HUDEP-2 (cell line): ENCODE measurements around the gene MSH2.
"Not testable (repeated sequence)": the region's sequence is repeated elsewhere in the genome, so short reads cannot be mapped to it uniquely, and the experiment has no call there.

Experiments used
- DNase-seq, 76 experiments: peaks; one replicate each; lab custom pipeline; 2025; ENCODE audit not compliant: unreplicated experiment in 76 of 76; lab: John Stamatoyannopoulos, UW

The MSH2 gene

DNA sequence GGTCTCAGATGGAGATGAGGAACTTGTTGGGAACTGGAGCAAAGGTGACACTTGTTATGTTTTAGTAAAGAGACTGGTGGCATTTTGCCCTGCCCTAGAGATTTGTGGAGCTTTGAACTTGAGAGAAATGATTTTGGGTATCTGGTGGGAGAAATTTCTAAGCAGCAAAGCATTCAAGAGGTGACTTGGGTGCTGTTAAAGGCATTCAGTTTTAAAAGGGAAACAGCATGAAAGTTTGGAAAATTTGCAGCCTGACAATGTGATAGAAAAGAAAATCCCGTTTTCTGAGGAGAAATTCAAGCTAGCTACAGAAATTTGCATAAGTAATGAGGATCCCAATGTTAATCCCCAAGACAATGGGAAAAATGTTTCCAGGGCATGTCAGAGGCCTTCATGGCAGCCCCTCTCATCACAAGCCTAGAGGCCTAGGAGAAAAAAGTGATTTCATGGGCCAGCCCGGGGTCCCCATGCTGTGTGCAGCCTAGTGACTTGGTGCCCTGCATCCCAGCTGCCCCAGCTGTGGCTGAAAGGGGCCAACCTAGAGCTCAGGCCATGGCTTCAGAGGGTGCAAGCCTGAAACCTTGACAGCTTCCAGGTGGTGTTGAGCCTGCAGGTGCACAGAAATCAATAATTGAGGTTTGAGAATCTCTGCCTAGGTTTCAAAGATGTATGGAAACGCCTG is 3.8 kb downstream of the MSH2 start:
- DNase-seq, result not testable (repeated sequence)

GRCh38 chr2:47407976-47408375 is 5.0 kb downstream of the MSH2 start:
- DNase-seq, result not testable (repeated sequence)

GRCh38 chr2:47414682-47415458 is 11.9 kb downstream of the MSH2 start:
- no peak for DNase-seq

GRCh38 chr2:47420214-47420613 is 17.3 kb downstream of the MSH2 start:
- DNase-seq, result no peak

DNA sequence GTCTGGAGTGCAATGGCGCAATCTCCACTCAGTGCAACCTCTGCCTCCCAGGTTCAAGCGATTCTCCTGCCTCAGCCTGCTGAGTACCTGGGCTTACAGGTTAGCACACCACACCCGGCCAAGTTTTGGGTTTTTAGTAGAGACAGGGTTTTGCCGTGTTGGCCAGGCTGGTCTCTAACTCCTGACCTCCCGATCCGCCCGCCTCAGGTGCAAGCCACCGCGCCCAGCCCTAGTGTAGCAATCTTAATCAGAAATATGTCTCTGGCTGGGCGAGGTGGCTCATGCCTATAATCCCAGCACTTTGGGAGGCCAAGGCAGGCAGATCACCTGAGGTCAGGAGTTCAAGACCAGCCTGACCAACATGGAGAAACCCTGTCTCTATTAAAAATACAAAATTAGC is 17.7 kb downstream of the MSH2 start:
- not testable (repeated sequence) for DNase-seq

- no peak for DNase-seq
These were observed 19.1 kb downstream of the MSH2 start for GRCh38 chr2:47422016-47422415.

- no peak for DNase-seq
These were observed 19.6 kb downstream of the MSH2 start for GRCh38 chr2:47422560-47422959.

- no peak for DNase-seq
These were observed 23.8 kb downstream of the MSH2 start for GRCh38 chr2:47426786-47427185.

DNA sequence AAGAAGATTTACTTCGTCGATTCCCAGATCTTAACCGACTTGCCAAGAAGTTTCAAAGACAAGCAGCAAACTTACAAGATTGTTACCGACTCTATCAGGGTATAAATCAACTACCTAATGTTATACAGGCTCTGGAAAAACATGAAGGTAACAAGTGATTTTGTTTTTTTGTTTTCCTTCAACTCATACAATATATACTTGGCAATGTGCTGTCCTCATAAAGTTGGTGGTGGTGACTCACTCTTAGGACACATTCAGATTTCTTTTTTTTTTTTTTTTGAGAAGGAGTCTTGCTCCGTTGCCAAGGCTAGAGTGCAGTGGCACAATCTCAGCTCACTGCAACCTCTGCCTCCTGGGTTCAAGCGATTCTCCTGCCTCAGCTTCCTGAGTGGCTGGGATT is 26.8 kb downstream of the MSH2 start:
- no peak for DNase-seq

DNA sequence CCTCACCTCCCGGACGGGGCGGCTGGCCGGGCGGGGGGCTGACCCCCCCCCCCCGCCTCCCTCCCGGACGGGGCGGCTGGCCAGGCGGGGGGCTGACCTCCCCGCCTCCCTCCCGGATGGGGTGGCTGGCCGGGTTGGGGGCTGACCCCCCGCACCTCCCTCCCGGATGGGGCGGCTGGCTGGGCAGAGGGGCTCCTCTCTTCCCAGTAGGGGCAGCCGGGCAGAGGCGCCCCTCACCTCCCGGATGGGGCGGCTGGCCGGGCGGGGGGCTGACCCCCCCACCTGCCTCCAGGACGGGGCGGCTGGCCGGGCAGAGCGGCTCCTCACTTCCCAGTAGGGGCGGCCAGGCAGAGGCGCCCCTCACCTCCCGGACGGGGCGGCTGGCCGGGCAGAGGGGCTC is 30.1 kb downstream of the MSH2 start:
- not testable (repeated sequence) for DNase-seq

GRCh38 chr2:47433445-47433844 is 30.5 kb downstream of the MSH2 start:
- DNase-seq, result not testable (repeated sequence)

- no peak for DNase-seq
These were observed 34.3 kb downstream of the MSH2 start for GRCh38 chr2:47437287-47437686.

- no peak for DNase-seq
These were observed 35.1 kb downstream of the MSH2 start for GRCh38 chr2:47438106-47438505.

- DNase-seq, result no peak
These were observed 35.8 kb downstream of the MSH2 start for GRCh38 chr2:47438783-47439182.

GRCh38 chr2:47451790-47452189 is 48.8 kb downstream of the MSH2 start:
- no peak for DNase-seq

DNA sequence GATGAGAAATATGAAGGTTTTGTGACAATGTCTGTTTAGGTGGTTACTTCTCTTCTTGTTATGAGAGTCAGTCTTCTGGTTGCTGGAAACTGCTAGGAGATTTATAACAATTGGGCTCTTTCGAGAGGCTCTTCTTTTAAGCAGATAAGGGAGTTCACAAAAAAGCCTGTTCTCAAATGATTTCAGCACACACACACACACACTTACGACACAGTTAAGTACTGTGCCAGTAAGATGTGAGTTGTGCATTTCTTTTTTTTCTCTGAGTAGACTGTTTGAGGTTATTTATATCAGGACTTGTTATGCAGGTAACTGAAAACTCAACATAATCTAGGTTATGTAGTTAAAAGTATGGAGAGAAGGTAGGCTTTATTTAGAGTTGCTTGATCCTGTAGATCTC is 49.8 kb downstream of the MSH2 start:
- DNase-seq, result no peak

DNA sequence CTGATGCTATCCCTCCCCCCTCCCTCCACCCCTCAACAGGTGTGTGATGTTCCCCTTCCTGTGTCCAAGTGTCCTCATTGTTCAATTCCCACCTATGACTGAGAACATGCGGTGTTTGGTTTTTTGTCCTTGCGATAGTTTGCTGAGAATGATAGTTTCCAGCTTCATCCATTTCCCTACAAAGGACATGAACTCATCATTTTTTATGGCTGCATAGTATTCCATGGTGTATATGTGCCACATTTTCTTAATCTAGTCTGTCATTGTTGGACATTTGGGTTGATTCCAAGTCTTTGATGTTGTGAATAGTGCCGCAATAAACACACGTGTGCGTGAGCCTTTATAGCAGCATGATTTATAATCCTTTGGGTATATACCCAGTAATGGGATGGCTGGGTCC is 51.9 kb downstream of the MSH2 start:
- DNase-seq, result not testable (repeated sequence)

DNA sequence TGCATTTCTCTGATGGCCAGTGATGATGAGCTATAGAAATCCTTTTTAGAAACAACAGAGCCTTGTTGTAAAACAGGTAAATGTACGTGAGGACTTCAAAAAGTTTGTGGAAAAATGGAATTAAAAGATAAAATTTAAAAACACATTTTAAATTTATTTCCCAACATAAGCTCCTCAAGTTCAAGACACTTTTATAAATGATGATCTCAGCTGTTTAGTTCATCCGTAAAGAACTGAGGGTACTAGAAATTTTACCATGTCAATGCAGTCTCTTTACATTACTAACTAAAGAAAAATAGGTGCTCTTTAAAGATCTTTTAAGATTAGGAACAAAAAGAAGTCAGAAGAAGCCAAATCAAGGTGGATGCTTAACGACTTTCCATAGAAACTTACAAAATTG is 52.5 kb downstream of the MSH2 start:
- DNase-seq, result no peak

GRCh38 chr2:47456851-47457250 is 53.9 kb downstream of the MSH2 start:
- no peak for DNase-seq

GRCh38 chr2:47457268-47457667 is 54.3 kb downstream of the MSH2 start:
- DNase-seq, result no peak

DNA sequence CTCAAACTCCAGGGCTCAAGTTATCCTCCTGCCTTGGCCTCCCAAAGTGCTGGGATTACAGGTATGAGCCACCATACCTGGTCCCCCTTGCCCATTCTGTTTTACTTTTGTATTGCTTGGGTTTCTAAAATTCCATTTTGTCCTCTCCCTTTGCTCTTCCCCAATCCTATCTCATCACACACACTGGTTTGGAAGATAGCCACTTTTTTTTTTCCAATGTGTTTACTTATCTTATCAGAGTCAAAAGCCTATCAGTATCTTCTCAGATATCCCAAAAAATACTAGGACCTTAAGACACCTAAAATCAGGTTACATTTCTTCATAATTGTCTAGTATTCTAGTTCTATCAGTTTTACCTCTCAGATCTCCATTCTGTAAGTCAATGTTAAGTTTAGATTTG is 56.1 kb downstream of the MSH2 start:
- peak in 3 of 76 experiments; percentile 2 to 13 (median 3) for DNase-seq

DNA sequence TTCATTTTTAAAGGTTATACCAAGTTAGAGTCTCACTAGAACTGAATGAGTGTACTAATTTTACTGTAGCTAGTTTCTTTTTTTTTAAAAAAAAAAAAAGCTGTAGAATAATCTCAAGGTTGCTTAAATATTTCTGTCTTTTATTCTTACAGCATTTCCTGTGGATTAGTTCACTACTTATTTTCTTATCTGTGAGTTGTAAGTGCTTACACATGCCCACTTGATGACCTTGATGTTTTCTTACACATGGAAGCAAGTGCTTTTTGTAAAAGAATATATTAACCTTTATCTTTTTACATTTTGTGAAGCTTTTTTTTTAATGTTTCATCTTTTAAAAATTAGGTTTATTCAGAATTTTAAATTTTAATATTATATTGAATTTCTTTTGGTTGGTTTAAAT is 57.8 kb downstream of the MSH2 start:
- no peak for DNase-seq
